Vagina (tissue), 2 donors: ENCODE measurements around the gene GPHA2. TPM values are rescaled to one million over a fixed set of nuclear protein-coding genes. Genes with fewer than 3 reads are reported as not detected.

ENCODE experiments used
- DNase-seq, 2 donors: peaks; one replicate each; pipeline ENCODE4 v3.0.0-alpha.2; 2017; ENCODE audit errors: extremely low spot score in 2 of 2
- H3K27ac ChIP-seq: fragments of 200-600 bp; sonication (generic); one replicate; pipeline ENCODE4 v1.5.1; 2019
- H3K27me3 ChIP-seq: fragments of 200-600 bp; sonication (generic); one replicate; pipeline ENCODE4 v1.5.1; 2019
- H3K36me3 ChIP-seq, 2 donors: fragments of 200-600 bp; sonication (generic); one replicate each; pipeline ENCODE4 v1.5.1; 2017 to 2019
- H3K4me1 ChIP-seq: fragments of 200-600 bp; sonication (generic); one replicate; pipeline ENCODE4 v1.5.1; 2019
- H3K4me3 ChIP-seq, 2 donors: fragments of 200-600 bp; sonication (generic); 1 replicate in 1 of 2; 2 replicates in 1 of 2; pipeline ENCODE4 v1.5.1; 2016 to 2019
- H3K9me3 ChIP-seq: fragments of 200-600 bp; sonication (generic); one replicate; pipeline ENCODE4 v1.5.1; 2019
- CTCF ChIP-seq, 3 experiments: fragments of 450-650 bp in 2 of 3; fragments of 200-600 bp in 1 of 3; sonication (generic) in 1 of 3; IDR thresholded peaks; one replicate each; pipeline ENCODE4 v1.5.1; 2017 to 2019; ENCODE audit warnings: antibody characterized with exemption in 3 of 3, mild to moderate bottlenecking in 2 of 3, moderate library complexity in 2 of 3
- POLR2A ChIP-seq, 2 donors: fragments of 450-650 bp; IDR thresholded peaks; one replicate each; pipeline ENCODE4 v1.6.1; 2017; ENCODE audit warnings: antibody characterized with exemption in 2 of 2, mild to moderate bottlenecking in 2 of 2, moderate library complexity in 2 of 2
- POLR2AphosphoS5 ChIP-seq, 2 donors: sonication (generic); formaldehyde crosslinking; IDR thresholded peaks; one replicate each; pipeline ENCODE4 v1.9.0; 2017; ENCODE audit warnings: antibody characterized with exemption in 2 of 2, mild to moderate bottlenecking in 2 of 2, low read depth in 1 of 2; ENCODE audit not compliant: insufficient read depth in 1 of 2
- intact Hi-C: fragments of 100-400 bp; cut with DNase I; formaldehyde crosslinking; loops from one replicate; pipeline ENCODE4 v1.15.1; 2023
- total RNA-seq: library from RNA; depleted of rRNA; stranded (reverse); fragments of >200 nt; gene quantifications from one replicate; pipeline ENCODE4 v1.2.3, GENCODE V29; 2016

Gene GPHA2
- total RNA-seq, 1 donor from 2014 or later, result not detected

- Histone ChIP-seq H3K9me3 (no peaks in the 10 kb centered on the region), H3K27ac (no peak overlapping the region), H3K36me3 (peaks cover 3 to 60% of the 10 kb centered on the region in 2 donors), H3K4me1 (peaks cover 25% of the 10 kb centered on the region), H3K4me3 (no peak overlapping the region), H3K27me3 (no peaks in the 10 kb centered on the region)
- intact Hi-C loops, result loop anchor here (10.0 kb wide), 1 partner anchor 1298 kb away; the partner anchor contains the start of gene PLAAT3
- no peak for DNase-seq
- TF ChIP-seq CTCF (IDR thresholded peaks at IDR 0.05) (no peak), POLR2AphosphoS5 (IDR thresholded peaks at IDR 0.05; ENCODE audit: insufficient read depth in 1 of 2, low read depth in 1 of 2) (no peak), POLR2A (IDR thresholded peaks at IDR 0.05) (no peak)
These were observed 22.4 kb downstream of the GPHA2 start for GRCh38 chr11:64913171-64913727.

GRCh38 chr11:64911689-64912088, 24.0 kb downstream of the GPHA2 start:
- no peak for DNase-seq
- no peaks in the 10 kb centered on the region for H3K27me3 ChIP-seq
- H3K9me3 ChIP-seq, result no peaks in the 10 kb centered on the region
- peaks cover 16% of the 10 kb centered on the region for H3K4me1 ChIP-seq
- no peak overlapping the region for H3K4me3 ChIP-seq
- H3K27ac ChIP-seq, result no peak overlapping the region
- TF ChIP-seq POLR2A (IDR thresholded peaks at IDR 0.05) (no peak), POLR2AphosphoS5 (IDR thresholded peaks at IDR 0.05; ENCODE audit: insufficient read depth in 1 of 2, low read depth in 1 of 2) (no peak), CTCF (IDR thresholded peaks at IDR 0.05) (no peak)
- intact Hi-C loops, result loop anchor here (10.0 kb wide), 1 partner anchor 1297 kb away; the partner anchor contains the start of gene PLAAT3
- H3K36me3 ChIP-seq, result peaks cover 3 to 76% of the 10 kb centered on the region in 2 donors

GRCh38 chr11:64911142-64911541, 24.6 kb downstream of the GPHA2 start:
- intact Hi-C loops, result loop anchor here (10.0 kb wide), 1 partner anchor 1296 kb away; the partner anchor contains the start of gene PLAAT3
- H3K9me3 ChIP-seq, result no peaks in the 10 kb centered on the region
- H3K4me1 ChIP-seq, result peaks cover 10% of the 10 kb centered on the region
- DNase-seq, result no peak
- H3K36me3 ChIP-seq, result peaks cover 3 to 82% of the 10 kb centered on the region in 2 donors
- no peaks in the 10 kb centered on the region for H3K27me3 ChIP-seq
- H3K27ac ChIP-seq, result no peak overlapping the region
- TF ChIP-seq CTCF (IDR thresholded peaks at IDR 0.05) (no peak), POLR2AphosphoS5 (IDR thresholded peaks at IDR 0.05; ENCODE audit: insufficient read depth in 1 of 2, low read depth in 1 of 2) (no peak), POLR2A (IDR thresholded peaks at IDR 0.05) (no peak)
- no peak overlapping the region for H3K4me3 ChIP-seq

- Histone ChIP-seq H3K36me3 (peaks cover 3 to 87% of the 10 kb centered on the region in 2 donors), H3K9me3 (no peaks in the 10 kb centered on the region), H3K27me3 (no peaks in the 10 kb centered on the region), H3K4me1 (peaks cover 4% of the 10 kb centered on the region), H3K27ac (no peak overlapping the region), H3K4me3 (no peak overlapping the region)
- DNase-seq, result no peak
- no peak for TF ChIP-seq POLR2AphosphoS5 (IDR thresholded peaks at IDR 0.05; ENCODE audit: insufficient read depth in 1 of 2, low read depth in 1 of 2)
- TF ChIP-seq POLR2A (IDR thresholded peaks at IDR 0.05), result no peak
- TF ChIP-seq CTCF (IDR thresholded peaks at IDR 0.05), result no peak
- intact Hi-C loops, result loop anchor here (10.0 kb wide), 1 partner anchor 1296 kb away; the partner anchor contains the start of gene PLAAT3
These were observed 25.1 kb downstream of the GPHA2 start for GRCh38 chr11:64910451-64911093.
